HepG2 (cell line): ENCODE results near the gene MORF4L1. TPM values are rescaled to one million over a fixed set of nuclear protein-coding genes. Genes with fewer than 3 reads are reported as not detected.

Experiments used
- ATAC-seq: fragments of 200-7000 bp; cut with Tn5 transposase; 3 replicates; pipeline ENCODE4 v1.9.1; 2020; ENCODE audit warnings: mild to moderate bottlenecking, moderate library complexity
- BruUV-seq: library from RNA; stranded (reverse); fragments of 400-500 nt; replicated peaks from 2 replicates; lab custom pipeline; 2021; lab: Mats Ljungman, UMichigan
- CTCF ChIA-PET: fragments of 300-600 bp; formaldehyde crosslinking; extraction: SDS; loops from one replicate; lab custom pipeline; 2021; ENCODE audit warnings: low total read pairs, inconsistent platforms, low intra/inter-chr PET ratio; lab: Yijun Ruan, JAX
- POLR2A ChIA-PET: fragments of 350-600 bp; sonication (Branson Sonifier 250); formaldehyde crosslinking; loops from one replicate; lab custom pipeline; 2020; ENCODE audit warnings: antibody characterized with exemption, inconsistent platforms; lab: Yijun Ruan, JAX
- DNase-seq: peaks from one replicate; pipeline ENCODE4 v3.0.0-alpha.2; 2015; ENCODE audit warnings: low spot score
- FAIRE-seq: peaks from 3 replicates; lab custom pipeline; 2011; peaks lifted over from hg19 to GRCh38; lab: Jason Lieb, UNC
- H2AFZ ChIP-seq: one replicate; pipeline ENCODE4 v1.6.1; 2011; ENCODE audit warnings: low read length, inconsistent platforms
- H3K27ac ChIP-seq: fragments of 300-600 bp; 3 replicates; pipeline ENCODE4 v1.8.0; 2011; ENCODE audit warnings: mixed run types, mild to moderate bottlenecking, mixed read lengths, low read length, inconsistent platforms; ENCODE audit not compliant: insufficient read depth; ENCODE audit errors: extremely low read length
- H3K27me3 ChIP-seq, 2 experiments: fragments of 200-600 bp in 1 of 2; 2 replicates in 1 of 2; 3 replicates in 1 of 2; pipeline versions ENCODE4 v1.6.0 to v1.8.0; 2011; ENCODE audit warnings: low read length in 2 of 2, mild to moderate bottlenecking in 2 of 2, moderate library complexity in 2 of 2, inconsistent platforms in 1 of 2; ENCODE audit not compliant: insufficient read depth in 2 of 2, control insufficient read depth in 1 of 2
- H3K36me3 ChIP-seq, 2 experiments: fragments of 200-600 bp in 1 of 2; replicated peaks in 1 of 2; 2 replicates in 1 of 2; 3 replicates in 1 of 2; pipeline versions ENCODE4 v1.5.1 to v1.8.0; 2011; ENCODE audit warnings: low read length in 2 of 2, inconsistent platforms in 1 of 2; ENCODE audit not compliant: insufficient read depth in 2 of 2, control insufficient read depth in 1 of 2
- H3K4me1 ChIP-seq: 2 replicates; pipeline ENCODE4 v1.5.1; 2012; ENCODE audit warnings: low read length, inconsistent platforms; ENCODE audit not compliant: insufficient read depth
- H3K4me2 ChIP-seq: 2 replicates; pipeline ENCODE4 v1.6.0; 2011; ENCODE audit warnings: low read depth, low read length, inconsistent platforms
- H3K4me3 ChIP-seq, 3 experiments: fragments of 200-600 bp in 1 of 3; sonication (generic), shearing (Covaris generic) in 1 of 3; replicated peaks in 1 of 3; 2 replicates each; pipeline ENCODE4 v1.5.1; 2011 to 2016; ENCODE audit warnings: low read length in 3 of 3, inconsistent platforms in 2 of 3, low read depth in 2 of 3, mild to moderate bottlenecking in 2 of 3, control low read depth in 1 of 3, mixed read lengths in 1 of 3; ENCODE audit not compliant: insufficient read depth in 1 of 3
- H3K79me2 ChIP-seq: one replicate; pipeline ENCODE4 v1.6.1; 2011; ENCODE audit warnings: low read length, inconsistent platforms; ENCODE audit not compliant: insufficient read depth
- H3K9ac ChIP-seq: 2 replicates; pipeline ENCODE4 v1.6.0; 2011; ENCODE audit warnings: mild to moderate bottlenecking, low read depth, low read length, inconsistent platforms; ENCODE audit not compliant: insufficient read depth
- H3K9me3 ChIP-seq: 2 replicates; pipeline ENCODE4 v1.5.1; 2012; ENCODE audit warnings: mild to moderate bottlenecking, low read length
- H4K20me1 ChIP-seq: 2 replicates; pipeline ENCODE4 v1.6.0; 2011; ENCODE audit warnings: inconsistent platforms, mild to moderate bottlenecking, low read length, moderate library complexity; ENCODE audit not compliant: insufficient read depth
- ATAD3A ChIP-seq: sonication (generic); formaldehyde crosslinking; IDR thresholded peaks from 2 replicates; pipeline ENCODE4 v1.4.0; 2020; ENCODE audit warnings: missing genetic modification reagents
- CREB1 ChIP-seq, 2 experiments: fragments of 450-650 bp in 1 of 2; IDR thresholded peaks; 2 replicates each; pipeline ENCODE4 v1.6.1; 2016 to 2017; ENCODE audit warnings: control low read depth in 1 of 2, mild to moderate bottlenecking in 1 of 2, missing compliant biosample characterization in 1 of 2, missing genetic modification characterization in 1 of 2
- POLR2A ChIP-seq, 2 experiments: IDR thresholded peaks; 2 replicates each; pipeline ENCODE4 v1.6.1; 2011; ENCODE audit warnings: low read depth in 2 of 2, low read length in 2 of 2, mild to moderate bottlenecking in 1 of 2, moderate library complexity in 1 of 2; ENCODE audit not compliant: insufficient read depth in 1 of 2
- ZBTB43 ChIP-seq: sonication (generic); formaldehyde crosslinking; conservative IDR thresholded peaks from 2 replicates; pipeline ENCODE4 v1.4.0; 2020; ENCODE audit warnings: missing genetic modification reagents
- WGBS: methylation state at CpG from one replicate; pipeline ENCODE4 v1.1.6; 2017; ENCODE audit warnings: low lambda C conversion rate; 5-methylcytosine and 5-hydroxymethylcytosine counted together
- in situ Hi-C: cut with HindIII; loops from 2 replicates; pipeline ENCODE4 v1.10.0; 2017; ENCODE audit warnings: low pct_unique_long_range_greater_than_20kb; ENCODE audit not compliant: extremely low pct_ligation_motif_present
- intact Hi-C: fragments of 100-400 bp; cut with micrococcal nuclease; formaldehyde crosslinking; loops from one replicate; pipeline ENCODE4 v1.10.0; 2022; ENCODE audit not compliant: unreplicated experiment
- polyA plus RNA-seq, 8 experiments: library from polyadenylated mRNA; depleted of rRNA in 3 of 8; stranded (reverse) in 7 of 8; unstranded in 1 of 8; fragments of >200 nt; fragmentation: Illumina TruSeq in 4 of 8; extraction: Trizol in 4 of 8; gene quantifications; 2 replicates each; pipeline versions ENCODE4 v1.2.1 to v1.2.3, GENCODE V29; 2011 to 2016; ENCODE audit warnings: low read depth in 4 of 8, missing spikeins in 1 of 8, mixed read lengths in 1 of 8; ENCODE audit not compliant: insufficient read depth in 1 of 8
- total RNA-seq, 5 experiments: library from RNA; depleted of rRNA; stranded (reverse); fragments of >200 nt; fragmentation: Illumina TruSeq; extraction: Trizol; gene quantifications; 2 replicates each; pipeline ENCODE4 v1.2.3, GENCODE V29; 2016; ENCODE audit warnings: low read depth in 1 of 5

Gene MORF4L1
- total and polyA plus RNA-seq, 2 of the 13 experiments (the other 11 are each of a cell fraction or from before 2014, with no cell fraction given) = 218 to 219 TPM

DNA sequence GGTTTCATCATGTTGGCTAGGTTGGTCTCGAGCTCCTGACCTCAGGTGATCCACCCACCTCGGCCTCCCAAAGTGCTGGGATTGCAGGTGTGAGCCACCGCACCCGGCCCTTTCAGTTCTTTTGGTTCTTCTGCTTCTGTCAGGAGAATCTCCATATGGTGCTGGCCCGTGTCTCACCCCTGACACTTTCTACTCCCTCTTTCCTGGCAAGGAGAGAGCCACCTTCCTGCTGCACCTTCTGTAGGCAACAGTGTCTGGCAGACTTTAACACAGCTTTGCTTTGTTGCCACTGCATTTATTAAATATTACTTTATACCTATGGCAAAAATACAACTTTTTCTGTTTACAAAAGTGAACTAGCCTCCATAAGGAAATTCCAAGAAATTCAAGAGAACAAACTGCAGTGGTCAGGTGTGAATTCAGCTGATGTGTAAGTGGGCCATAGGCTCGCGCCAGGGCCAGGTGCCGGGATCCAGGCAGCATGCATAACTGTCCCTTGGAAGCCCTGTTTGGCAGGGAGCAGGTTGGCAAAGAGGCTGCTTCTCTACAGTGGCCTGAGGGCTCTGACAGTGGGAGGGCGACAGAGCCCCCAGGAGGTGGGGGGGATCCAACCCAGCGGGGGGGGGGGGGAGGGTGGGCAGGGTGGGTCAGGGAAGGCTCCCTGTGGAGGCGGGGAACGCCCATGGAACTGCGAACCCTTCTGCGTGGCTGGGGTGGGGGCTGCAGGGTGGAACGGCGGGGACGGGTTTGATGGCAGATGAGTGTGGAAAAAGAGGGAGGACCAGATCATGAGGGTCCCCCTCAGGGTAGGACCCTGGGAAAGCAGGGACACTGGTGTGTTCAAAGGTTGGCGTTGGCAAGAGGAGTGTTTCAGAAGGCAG is 51.0 kb downstream of the MORF4L1 start:
- H3K9ac ChIP-seq = no peak overlapping the region
- intact Hi-C loops (no loop called here), in situ Hi-C loops (no loop called here)
- no TSS peak for BruUV-seq
- no peak for ATAC-seq
- no peaks in the 10 kb centered on the region for H4K20me1 ChIP-seq
- H3K36me3 ChIP-seq = peaks cover 26 to 66% of the 10 kb centered on the region in 2 experiments; a peak in 4 of 5 replicates
- no peaks in the 10 kb centered on the region for H3K9me3 ChIP-seq
- no peak for FAIRE-seq
- H3K4me1 ChIP-seq = no peaks in the 10 kb centered on the region
- no peaks in the 10 kb centered on the region for H3K79me2 ChIP-seq
- no peak overlapping the region for H3K4me3 ChIP-seq
- H3K4me2 ChIP-seq = no peak overlapping the region
- 97% methylated on average over 18 of the region's 18 CpGs for WGBS
- H3K27ac ChIP-seq = no peak overlapping the region
- H3K27me3 ChIP-seq = no peaks in the 10 kb centered on the region
- TF ChIP-seq ZBTB43 (CRISPR knock-in tag) (no peak), CREB1 (IDR thresholded peaks at IDR 0.05) (no peak), CREB1 (CRISPR knock-in tag; IDR thresholded peaks at IDR 0.05) (no peak)
- no peak overlapping the region for H2AFZ ChIP-seq
- DNase-seq = no peak
- ChIA-PET POLR2A (no interaction called here), CTCF (no interaction called here)

DNA sequence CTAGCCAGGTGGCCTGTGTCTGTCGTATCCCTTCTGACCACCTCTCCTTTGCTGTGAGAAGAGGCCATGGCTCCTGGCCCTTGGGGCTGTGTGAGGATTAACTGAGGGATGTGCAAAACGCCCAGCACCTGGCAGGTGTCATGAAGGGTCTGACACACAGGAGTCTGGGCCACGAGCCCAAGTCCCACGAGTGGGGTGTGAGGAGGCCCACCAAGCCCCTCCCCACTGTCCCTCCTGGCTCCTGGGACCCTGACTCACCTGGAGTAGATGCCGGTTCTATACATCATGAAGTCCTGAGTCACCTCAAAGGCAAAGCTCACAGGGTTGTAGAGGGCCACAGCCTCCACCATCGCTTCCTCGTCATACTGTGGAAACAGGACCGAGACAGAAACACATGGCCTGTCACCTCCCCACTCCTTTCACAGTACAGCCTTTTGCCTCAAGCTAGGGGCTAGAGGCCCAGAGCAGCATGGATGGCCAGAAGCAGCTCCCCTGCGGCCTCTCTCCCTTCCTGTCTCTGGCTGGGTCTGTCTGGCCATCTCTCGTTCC is 52.5 kb downstream of the MORF4L1 start:
- ChIA-PET CTCF (no interaction called here), POLR2A (interaction anchor here (1.0 to 1.1 kb wide), 2 partner anchors 18 to 64 kb away, joined by 3 read pairs; no protein-coding TSS in a partner anchor)
- Histone ChIP-seq H3K27me3 (no peaks in the 10 kb centered on the region), H3K4me1 (no peaks in the 10 kb centered on the region), H3K9ac (no peak overlapping the region), H3K4me2 (no peak overlapping the region)
- no TSS peak for BruUV-seq
- DNase-seq = no peak
- WGBS = 94% methylated on average over 9 of the region's 10 CpGs
- TF ChIP-seq ATAD3A (CRISPR knock-in tag) (no peak), POLR2A (IDR thresholded peaks at IDR 0.05; ENCODE audit: insufficient read depth in 1 of 2, low read depth in 2 of 2, low read length in 2 of 2) (peak in 1 of 2 experiments; percentile 13; a peak in 1 of 4 replicates)
- TF ChIP-seq, all 625 proteins: peak for 1
- FAIRE-seq (no peak), ATAC-seq (no peak)
- Histone ChIP-seq H3K4me3 (no peak overlapping the region), H3K9me3 (no peaks in the 10 kb centered on the region), H2AFZ (no peak overlapping the region), H4K20me1 (no peaks in the 10 kb centered on the region), H3K79me2 (no peaks in the 10 kb centered on the region), H3K36me3 (peaks cover 30 to 74% of the 10 kb centered on the region in 2 experiments; a peak in 4 of 5 replicates), H3K27ac (no peak overlapping the region)
- in situ Hi-C loops (no loop called here), intact Hi-C loops (no loop called here)
